GM12878 (cell line): ENCODE measurements around the gene MAN2B1. TPM values are rescaled to one million over a fixed set of nuclear protein-coding genes. Genes with fewer than 3 reads are reported as not detected.

Experiments
- ATAC-seq: fragments of 200-7000 bp; cut with Tn5 transposase; 3 replicates; pipeline ENCODE4 v1.9.1; 2020; ENCODE audit warnings: mild to moderate bottlenecking, moderate library complexity
- Bru-seq: library from RNA; stranded (reverse); fragments of 400-500 nt; gene quantifications from one replicate; lab custom pipeline; 2021; lab: Mats Ljungman, UMichigan
- BruChase-seq, 2 experiments: library from RNA; stranded (reverse); fragments of 400-500 nt; gene quantifications; one replicate each; lab custom pipeline; 2021; lab: Mats Ljungman, UMichigan
- BruUV-seq: library from RNA; stranded (reverse); fragments of 400-500 nt; replicated peaks from 2 replicates; lab custom pipeline; 2021; lab: Mats Ljungman, UMichigan
- CTCF ChIA-PET: fragments of 300-600 bp; sonication (Branson Sonifier 250); formaldehyde crosslinking; extraction: SDS; loops from one replicate; lab custom pipeline; 2021; ENCODE audit warnings: inconsistent platforms; lab: Yijun Ruan, JAX
- POLR2A ChIA-PET: fragments of 350-600 bp; formaldehyde crosslinking; extraction: SDS; loops from one replicate; lab custom pipeline; 2021; ENCODE audit warnings: inconsistent platforms; lab: Charles Lee
- RAD21 ChIA-PET: fragments of 300-600 bp; sonication (Branson Sonifier 250); formaldehyde crosslinking; loops from one replicate; lab custom pipeline; 2023; ENCODE audit warnings: antibody characterized with exemption; ENCODE audit not compliant: unreplicated experiment; lab: Charles Lee
- SMC1A ChIA-PET: fragments of 300-600 bp; sonication (Branson Sonifier 250); formaldehyde crosslinking; loops from one replicate; lab custom pipeline; 2023; ENCODE audit not compliant: unreplicated experiment, uncharacterized antibody; lab: Charles Lee
- DNase-seq: peaks from one replicate; pipeline ENCODE4 v3.0.0-alpha.2; 2011; ENCODE audit warnings: low read depth, low spot score
- FAIRE-seq: peaks from 3 replicates; lab custom pipeline; 2011; peaks lifted over from hg19 to GRCh38; lab: Jason Lieb, UNC
- H2AFZ ChIP-seq: 2 replicates; pipeline ENCODE4 v1.6.0; 2011; ENCODE audit warnings: low read depth, low read length, control low read depth; ENCODE audit not compliant: control insufficient read depth
- H3K27ac ChIP-seq: 2 replicates; pipeline ENCODE4 v1.5.1; 2011; ENCODE audit warnings: control low read depth; ENCODE audit not compliant: control insufficient read depth, insufficient read depth
- H3K27me3 ChIP-seq, 2 experiments: replicated peaks in 1 of 2; 2 replicates each; pipeline versions ENCODE4 v1.6.0 to v1.6.1; 2011; ENCODE audit warnings: low read length in 1 of 2; ENCODE audit not compliant: control insufficient read depth in 2 of 2, insufficient read depth in 2 of 2
- H3K36me3 ChIP-seq, 2 experiments: 2 replicates each; pipeline ENCODE4 v1.5.1; 2011; ENCODE audit warnings: low read length in 1 of 2; ENCODE audit not compliant: control insufficient read depth in 2 of 2, insufficient read depth in 2 of 2
- H3K4me1 ChIP-seq: 2 replicates; pipeline ENCODE4 v1.6.1; 2011; ENCODE audit warnings: mild to moderate bottlenecking, low read length, moderate library complexity, mixed read lengths; ENCODE audit not compliant: control insufficient read depth, insufficient read depth
- H3K4me2 ChIP-seq: 2 replicates; pipeline ENCODE4 v1.6.0; 2011; ENCODE audit warnings: control low read depth; ENCODE audit not compliant: control insufficient read depth, insufficient read depth
- H3K4me3 ChIP-seq: fragments of 200-600 bp; sonication (generic); 2 replicates; pipeline ENCODE4 v1.5.1; 2016
- H3K79me2 ChIP-seq: 2 replicates; pipeline ENCODE4 v1.6.0; 2011; ENCODE audit warnings: low read length; ENCODE audit not compliant: control insufficient read depth, insufficient read depth
- H3K9ac ChIP-seq: 2 replicates; pipeline ENCODE4 v1.8.0; 2011; ENCODE audit warnings: low read length, control low read depth, mixed read lengths; ENCODE audit not compliant: control insufficient read depth, insufficient read depth
- H3K9me3 ChIP-seq: replicated peaks from 3 replicates; pipeline ENCODE4 v1.5.1; 2011; ENCODE audit warnings: mild to moderate bottlenecking, low read length; ENCODE audit not compliant: control insufficient read depth, insufficient read depth
- H4K20me1 ChIP-seq: 2 replicates; pipeline ENCODE4 v1.6.0; 2011; ENCODE audit not compliant: control insufficient read depth, insufficient read depth
- ATF7 ChIP-seq: fragments of 450-650 bp; IDR thresholded peaks from 2 replicates; pipeline ENCODE4 v1.6.1; 2016; ENCODE audit warnings: low read depth, mild to moderate bottlenecking
- BRCA1 ChIP-seq: IDR thresholded peaks from 2 replicates; pipeline ENCODE4 v1.6.1; 2011; ENCODE audit warnings: low read depth, low read length, improper control_type of control experiment
- CHD4 ChIP-seq: fragments of 200-600 bp; sonication (generic); IDR thresholded peaks from 2 replicates; pipeline ENCODE4 v1.6.1; 2016; ENCODE audit warnings: mild to moderate bottlenecking
- E2F8 ChIP-seq: fragments of 450-650 bp; IDR thresholded peaks from 2 replicates; pipeline ENCODE4 v1.6.1; 2018; ENCODE audit warnings: mild to moderate bottlenecking, low read depth, moderate library complexity; ENCODE audit not compliant: partially characterized antibody
- FOXK2 ChIP-seq: fragments of 450-650 bp; IDR thresholded peaks from 2 replicates; pipeline ENCODE4 v1.6.1; 2017; ENCODE audit warnings: mild to moderate bottlenecking, moderate library complexity
- KLF5 ChIP-seq: fragments of 450-650 bp; IDR thresholded peaks from 2 replicates; pipeline ENCODE4 v1.6.1; 2014; ENCODE audit warnings: mild to moderate bottlenecking; ENCODE audit not compliant: partially characterized antibody
- MEF2B ChIP-seq: fragments of 450-650 bp; IDR thresholded peaks from 2 replicates; pipeline ENCODE4 v1.6.1; 2018; ENCODE audit warnings: mild to moderate bottlenecking, moderate library complexity; ENCODE audit not compliant: partially characterized antibody, poor library complexity, severe bottlenecking
- MTA2 ChIP-seq: fragments of 450-650 bp; IDR thresholded peaks from 2 replicates; pipeline ENCODE4 v1.6.1; 2016; ENCODE audit warnings: low read depth, mild to moderate bottlenecking, moderate library complexity
- POLR2AphosphoS5 ChIP-seq: IDR thresholded peaks from 2 replicates; pipeline ENCODE4 v1.6.1; 2011; ENCODE audit warnings: mild to moderate bottlenecking, low read length, inconsistent platforms
- SMAD5 ChIP-seq: IDR thresholded peaks from 2 replicates; pipeline ENCODE4 v1.6.1; 2016; ENCODE audit warnings: antibody characterized with exemption, low read depth
- YBX1 ChIP-seq: fragments of 450-650 bp; IDR thresholded peaks from 2 replicates; pipeline ENCODE4 v1.6.1; 2016; ENCODE audit warnings: antibody characterized with exemption
- YY1 ChIP-seq: IDR thresholded peaks from 2 replicates; pipeline ENCODE4 v1.6.1; 2011; ENCODE audit warnings: low read depth, mild to moderate bottlenecking, low read length
- ZNF24 ChIP-seq: fragments of 450-650 bp; IDR thresholded peaks from 2 replicates; pipeline ENCODE4 v1.6.1; 2017; ENCODE audit warnings: antibody characterized with exemption, mild to moderate bottlenecking
- WGBS: methylation state at CpG from one replicate; pipeline ENCODE4 v1.1.6; 2016; ENCODE audit warnings: low lambda C conversion rate; ENCODE audit not compliant: insufficient replicate concordance, insufficient coverage; ENCODE audit errors: missing lambda C conversion rate; 5-methylcytosine and 5-hydroxymethylcytosine counted together
- in situ Hi-C: fragments of 300-500 bp; cut with MboI; formaldehyde crosslinking; loops from 9 replicates; pipeline ENCODE4 v1.14.3; 2018; ENCODE audit warnings: mixed read lengths
- intact Hi-C: fragments of 100-400 bp; cut with micrococcal nuclease; formaldehyde crosslinking; loops from one replicate; pipeline ENCODE4 v1.14.2; 2022; ENCODE audit not compliant: unreplicated experiment
- long read RNA-seq, 2 experiments: library from polyadenylated mRNA; unstranded; transcript quantifications; one replicate each; pipeline ENCODE4 v2.0.0, GENCODE V29; 2019 to 2020
- polyA minus RNA-seq, 3 experiments: library from RNA; depleted of rRNA, polyadenylated mRNA; stranded (reverse); fragments of >200 nt; gene quantifications; 2 replicates each; pipeline ENCODE4 v1.2.3, GENCODE V29; 2011
- polyA plus RNA-seq, 11 experiments: library from polyadenylated mRNA; depleted of rRNA in 4 of 11; unstranded in 6 of 11; stranded (reverse) in 5 of 11; fragments of >200 nt; fragmentation: Nextera tagmentation in 4 of 11; fragmentation: Illumina TruSeq in 1 of 11; extraction: Ambion mirVana in 4 of 11; extraction: Trizol in 1 of 11; gene quantifications; 1 replicate in 1 of 11; 2 replicates in 10 of 11; pipeline versions ENCODE4 v1.2.1 to v1.2.3, GENCODE V29; 2011 to 2016; ENCODE audit warnings: inconsistent platforms in 2 of 11, missing spikeins in 2 of 11, low read depth in 1 of 11
- total RNA-seq, 4 experiments: library from RNA; depleted of rRNA in 3 of 4; stranded (reverse); fragments of >200 nt in 3 of 4; fragmentation: Illumina TruSeq in 1 of 4; extraction: Trizol in 1 of 4; gene quantifications; 2 replicates each; pipeline versions ENCODE4 v1.2.1 to v1.2.3, GENCODE V29; 2013 to 2021

The MAN2B1 gene
- total RNA-seq (2013; cell fraction: nucleolus; rRNA removed), result 162 and 181 TPM in 2 replicates
- total RNA-seq (2014; rRNA removed) (132 and 149 TPM in 2 replicates), total RNA-seq (2014; rRNA removed; fragmentation: Illumina TruSeq; extraction: Trizol) (58.4 and 63.5 TPM in 2 replicates), total RNA-seq (2021) (209 and 224 TPM in 2 replicates), polyA plus RNA-seq (2011; rRNA removed) (18.2 and 48.7 TPM in 2 replicates), polyA plus RNA-seq (2014; fragmentation: Illumina TruSeq; extraction: Trizol) (29.5 and 60.4 TPM in 2 replicates), polyA plus RNA-seq (2014; fragmentation: Nextera tagmentation; extraction: Ambion mirVana) (10 to 100 TPM in 1 of 2 experiments, 1 to 10 TPM in 1; 7.6 to 33.6 TPM), polyA plus RNA-seq (2014; rRNA removed) (99.2 and 104 TPM in 2 replicates), polyA plus RNA-seq (2016; fragmentation: Nextera tagmentation; extraction: Ambion mirVana) (100 to 1,000 TPM; 118 to 133 TPM), polyA minus RNA-seq (2011; rRNA and poly(A)+ RNA removed) (42.5 and 75.7 TPM in 2 replicates), Bru-seq, nascent RNA (percentile 72 among the genes with signal in this experiment), BruChase-seq, experiment 1, labeled RNA remaining after a 6-hour chase (percentile 82 among the genes with signal in this experiment), BruChase-seq, experiment 2, labeled RNA remaining after a 2-hour chase (percentile 76 among the genes with signal in this experiment)
- 89.4 TPM for polyA plus RNA-seq (2011; ENCODE audit: low read depth)
- polyA plus RNA-seq (2011; cell fraction: cytosol; rRNA removed), result 68.0 and 71.7 TPM in 2 replicates
- polyA plus RNA-seq (2011; cell fraction: nucleus; rRNA removed), result 211 and 224 TPM in 2 replicates
- 170 and 173 TPM in 2 replicates for polyA plus RNA-seq (2012)
- 38.0 and 58.0 TPM in 2 replicates for polyA minus RNA-seq (2011; cell fraction: cytosol; rRNA and poly(A)+ RNA removed)
- polyA minus RNA-seq (2011; cell fraction: nucleus; rRNA and poly(A)+ RNA removed), result 61.4 and 110 TPM in 2 replicates
- long read RNA-seq, experiment 1, transcript MAN2B1-203 (24 exons, 3,184 nt), result major isoform, 58 of 87 reads
- long read RNA-seq, experiment 1, partial matches to known transcripts, result 9 of 87 reads
- long read RNA-seq, experiment 1, other reads (novel, unspliced or antisense), result 19 of 87 reads
- long read RNA-seq, experiment 2, transcript MAN2B1-203 (24 exons, 3,184 nt), result major isoform, 8 of 20 reads
- long read RNA-seq, experiment 2, partial matches to known transcripts, result 4 of 20 reads
- long read RNA-seq, experiment 2, other reads (novel, unspliced or antisense), result 6 of 20 reads

- Histone ChIP-seq H3K9ac (peak within 1 kb of the TSS; percentile 81), H3K27ac (peak within 1 kb of the TSS; percentile 92), H4K20me1 (no peaks in the 10 kb centered on the region), H3K36me3 (peaks cover 16 to 17% of the 10 kb centered on the region in 2 experiments), H3K27me3 (no peaks in the 10 kb centered on the region), H3K4me2 (peak within 1 kb of the TSS; percentile 99), H3K9me3 (no peaks in the 10 kb centered on the region), H3K79me2 (peaks cover 52% of the 10 kb centered on the region), H3K4me1 (peaks cover 30% of the 10 kb centered on the region), H2AFZ (peak within 1 kb of the TSS; percentile 73), H3K4me3 (peak within 1 kb of the TSS; percentile 91)
- under 1% methylated on average over 46 of the region's 46 CpGs for WGBS
- BruUV-seq, result no TSS peak
- FAIRE-seq, result peak; percentile 68
- RAD21 ChIA-PET, result interaction anchor here (0.8 to 1.8 kb wide), 6 partner anchors 53 to 743 kb away, joined by 3 to 9 read pairs (median 4); partner anchors contain the start of genes GET3, ZNF490 and ZNF791
- intact Hi-C loops (no loop called here), in situ Hi-C loops (no loop called here)
- CTCF ChIA-PET, result interaction anchor here (0.6 to 1.9 kb wide), 6 partner anchors 11 to 1008 kb away, joined by 3 to 13 read pairs (median 6); no protein-coding TSS in a partner anchor
- ATAC-seq, result peak; percentile 83
- POLR2A ChIA-PET, result interaction anchor here (0.6 to 2.3 kb wide), 9 partner anchors 8 to 126 kb away, joined by 3 to 15 read pairs (median 3); partner anchors contain the start of genes DHPS, TNPO2 and ZNF791
- no peak for DNase-seq
- SMC1A ChIA-PET, result interaction anchor here (1.6 to 2.4 kb wide), 3 partner anchors 53 to 102 kb away, joined by 6 to 10 read pairs (median 8); partner anchors contain the start of genes ZNF490 and ZNF791
- TF ChIP-seq YY1 (peak; percentile 69; the same call in 1 of the 2 replicates), MTA2 (no peak), SMAD5 (no peak), MEF2B (no peak), POLR2AphosphoS5 (peak; percentile 61), ATF7 (no peak; the same call in 1 of the 2 replicates), ZNF24 (no peak), YBX1 (no peak), FOXK2 (no peak), BRCA1 (no peak), E2F8 (no peak), KLF5 (no peak), CHD4 (no peak)
These were observed at the start of gene MAN2B1, which contains the start of gene WDR83 for GRCh38 chr19:12666265-12667048. MAN2B1 (minus strand) TSS chr19:12666742; CDS start chr19:12666701, 41 bp downstream. WDR83 (plus strand) TSS chr19:12666807; CDS start chr19:12669791, 2,984 bp downstream.
